NCI-H446 (cell line): Measurements from ENCODE around the gene ZIC2.

Source experiments
- DNase-seq, 2 experiments: peaks; one replicate each; lab custom pipeline; 2025; lab: John Stamatoyannopoulos, UW

The ZIC2 gene

DNA sequence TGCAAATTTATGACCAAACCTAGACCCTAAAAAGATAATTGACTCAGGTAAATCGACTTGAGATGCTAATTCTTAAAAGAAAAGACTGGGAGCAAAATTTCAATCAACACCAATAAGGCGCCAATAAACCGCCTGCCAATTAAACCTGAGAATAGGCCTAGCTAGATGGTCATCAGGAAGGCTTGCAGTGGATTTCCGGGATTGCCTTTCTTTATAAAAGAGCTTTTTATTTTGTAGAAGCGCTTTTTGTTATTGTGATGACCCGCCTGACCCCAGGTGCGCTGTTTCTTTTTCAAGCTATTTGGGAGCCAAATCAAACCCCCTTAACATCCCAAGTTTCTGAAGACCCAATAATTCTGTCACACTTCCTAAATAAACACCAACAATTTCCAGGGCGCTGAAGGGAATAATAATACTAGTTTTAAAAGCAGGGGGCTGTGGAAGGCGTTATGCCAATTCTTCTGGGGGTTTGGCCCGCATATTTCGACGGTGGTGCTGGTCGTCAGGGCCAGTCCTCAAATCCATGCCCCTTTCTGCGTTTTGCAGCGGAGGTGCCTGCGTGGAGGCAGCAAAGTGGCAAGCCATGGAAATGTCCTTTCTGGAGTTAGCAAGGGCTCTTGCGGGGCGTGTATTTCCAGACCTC is 7.2 kb upstream of the ZIC2 start:
- DNase-seq, result no peak

DNA sequence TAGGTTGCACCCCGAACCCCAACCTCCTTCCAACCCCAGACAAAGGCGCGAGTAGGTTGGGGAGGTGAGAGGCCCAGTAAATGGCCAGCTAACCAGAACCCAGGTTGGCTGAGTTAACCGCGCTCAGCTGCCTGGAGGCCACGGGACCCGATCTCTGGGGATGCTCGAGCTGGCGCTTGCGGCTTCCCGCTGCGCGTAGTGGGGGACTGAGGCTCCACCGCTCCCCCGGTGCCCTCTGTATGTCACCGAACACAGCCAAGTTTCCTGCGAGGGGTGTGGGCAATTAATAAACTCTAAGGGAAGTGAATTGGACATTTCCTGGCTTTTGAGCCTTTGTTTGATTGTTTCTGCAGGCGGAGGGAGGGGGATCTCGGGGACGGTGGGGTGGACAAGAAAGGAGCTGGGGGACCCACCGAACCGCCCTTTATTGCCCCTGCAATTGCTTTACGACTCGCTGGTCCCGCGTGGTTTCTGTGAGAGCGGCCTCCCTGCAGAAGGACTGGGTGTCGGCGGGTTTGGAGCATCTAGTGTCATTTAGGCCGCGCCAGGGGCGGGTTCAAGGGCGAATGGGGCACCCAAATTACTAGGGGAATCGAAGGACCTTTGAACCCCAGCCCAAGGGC is 6.5 kb upstream of the ZIC2 start:
- no peak for DNase-seq

- no peak for DNase-seq
Observed at GRCh38 chr13:99975626-99976025, 6.0 kb upstream of the ZIC2 start.

GRCh38 chr13:99976575-99976974 is 5.0 kb upstream of the ZIC2 start:
- DNase-seq, result peak in 1 of 2 experiments; percentile 43

- DNase-seq, result no peak
Observed at GRCh38 chr13:99977334-99977911, 4.2 kb upstream of the ZIC2 start.

DNA sequence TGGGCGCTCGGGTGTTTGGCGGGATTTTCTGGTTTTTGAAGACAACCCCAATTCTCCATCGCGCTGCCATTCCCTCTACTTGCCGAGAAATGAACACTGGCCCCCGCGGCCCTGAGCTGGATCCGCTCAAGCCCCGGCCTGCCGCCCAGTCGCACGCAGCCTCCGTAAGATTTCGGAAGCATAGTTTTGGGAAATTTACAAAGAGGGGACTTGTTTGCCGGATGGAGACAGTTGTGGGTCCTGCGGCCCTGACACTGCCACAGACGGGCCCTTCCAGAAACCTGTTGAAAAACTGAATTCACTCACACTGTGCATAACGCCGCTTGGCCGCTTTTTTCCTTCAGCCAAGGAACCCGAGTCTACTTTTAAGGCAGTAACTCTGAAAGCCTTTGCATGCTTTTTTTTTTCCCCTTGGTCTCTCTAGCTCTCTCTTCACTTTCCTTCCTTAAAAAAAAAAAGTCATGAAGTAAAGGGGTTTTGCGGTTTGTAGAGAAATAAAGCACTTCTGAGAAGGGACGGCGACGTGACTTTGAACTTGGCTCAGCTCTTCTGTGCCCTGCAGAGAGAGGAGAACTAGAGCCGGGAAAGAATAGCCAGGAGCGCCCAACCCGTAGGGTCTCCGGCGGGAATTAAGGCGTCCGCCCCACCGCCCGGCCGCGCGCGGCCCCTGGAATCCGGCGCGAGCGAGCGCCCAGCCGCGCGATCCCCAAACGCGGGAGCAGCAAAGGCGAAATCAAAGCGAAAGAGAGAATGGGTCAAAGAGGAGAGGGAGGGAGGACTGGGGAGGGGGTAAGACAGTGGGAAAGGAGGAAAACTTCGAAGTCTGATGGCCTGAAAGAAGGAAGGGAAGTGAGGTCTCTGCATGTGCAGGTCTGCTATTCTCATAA is 3.4 kb upstream of the ZIC2 start:
- DNase-seq, result no peak

DNA sequence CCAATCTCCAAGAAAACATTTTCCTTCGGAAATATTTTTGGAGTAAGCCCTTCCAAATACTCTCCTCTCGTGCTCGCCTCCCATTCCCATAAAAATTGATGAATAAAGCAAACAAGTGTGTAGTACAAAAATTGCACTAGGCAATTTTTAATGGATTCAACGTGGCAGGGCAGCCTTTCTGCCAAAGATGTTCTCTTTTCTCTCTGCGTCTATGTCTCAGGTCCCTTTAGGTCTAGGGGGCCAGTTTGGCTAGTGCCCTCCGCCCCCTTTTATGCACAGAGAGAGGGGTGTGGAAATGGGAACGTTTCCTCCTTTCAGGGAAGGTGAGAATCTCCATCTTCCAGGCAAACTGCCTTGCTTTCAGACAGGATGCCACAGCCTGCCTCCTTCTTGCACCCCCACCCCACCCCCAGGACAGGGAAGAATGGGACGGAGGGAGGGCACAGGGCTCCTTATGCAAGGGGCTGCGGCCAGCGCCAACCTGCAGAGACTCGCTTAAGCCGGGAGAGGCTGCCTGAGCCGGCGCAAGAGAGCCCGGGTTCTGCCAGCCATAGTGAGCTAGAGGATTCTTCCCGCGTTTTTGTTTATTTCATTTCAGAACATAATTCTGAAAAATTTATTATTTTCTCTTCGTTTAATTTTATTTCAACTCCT is 2.7 kb upstream of the ZIC2 start:
- DNase-seq, result peak in 1 of 2 experiments; percentile 23

GRCh38 chr13:99979453-99980200 is 2.0 kb upstream of the ZIC2 start:
- DNase-seq, result no peak

- peak; percentile 75 to 86 for DNase-seq
Observed at GRCh38 chr13:99980201-99980823, 1.3 kb upstream of the ZIC2 start.

- peak; percentile 70 to 87 for DNase-seq
Observed at GRCh38 chr13:99980824-99981734, 505 bp upstream of the ZIC2 start.

DNA sequence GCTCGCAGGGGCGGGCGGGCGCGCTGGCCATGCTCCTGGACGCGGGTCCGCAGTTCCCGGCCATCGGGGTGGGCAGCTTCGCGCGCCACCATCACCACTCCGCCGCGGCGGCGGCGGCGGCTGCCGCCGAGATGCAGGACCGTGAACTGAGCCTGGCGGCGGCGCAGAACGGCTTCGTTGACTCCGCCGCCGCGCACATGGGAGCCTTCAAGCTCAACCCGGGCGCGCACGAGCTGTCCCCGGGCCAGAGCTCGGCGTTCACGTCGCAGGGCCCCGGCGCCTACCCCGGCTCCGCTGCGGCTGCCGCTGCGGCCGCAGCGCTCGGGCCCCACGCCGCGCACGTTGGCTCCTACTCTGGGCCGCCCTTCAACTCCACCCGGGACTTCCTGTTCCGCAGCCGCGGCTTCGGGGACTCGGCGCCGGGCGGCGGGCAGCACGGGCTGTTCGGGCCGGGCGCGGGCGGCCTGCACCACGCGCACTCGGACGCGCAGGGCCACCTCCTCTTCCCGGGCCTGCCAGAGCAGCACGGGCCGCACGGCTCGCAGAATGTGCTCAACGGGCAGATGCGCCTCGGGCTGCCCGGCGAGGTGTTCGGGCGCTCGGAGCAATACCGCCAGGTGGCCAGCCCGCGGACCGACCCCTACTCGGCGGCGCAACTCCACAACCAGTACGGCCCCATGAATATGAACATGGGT is 599 bp downstream of the ZIC2 start:
- no peak for DNase-seq

DNA sequence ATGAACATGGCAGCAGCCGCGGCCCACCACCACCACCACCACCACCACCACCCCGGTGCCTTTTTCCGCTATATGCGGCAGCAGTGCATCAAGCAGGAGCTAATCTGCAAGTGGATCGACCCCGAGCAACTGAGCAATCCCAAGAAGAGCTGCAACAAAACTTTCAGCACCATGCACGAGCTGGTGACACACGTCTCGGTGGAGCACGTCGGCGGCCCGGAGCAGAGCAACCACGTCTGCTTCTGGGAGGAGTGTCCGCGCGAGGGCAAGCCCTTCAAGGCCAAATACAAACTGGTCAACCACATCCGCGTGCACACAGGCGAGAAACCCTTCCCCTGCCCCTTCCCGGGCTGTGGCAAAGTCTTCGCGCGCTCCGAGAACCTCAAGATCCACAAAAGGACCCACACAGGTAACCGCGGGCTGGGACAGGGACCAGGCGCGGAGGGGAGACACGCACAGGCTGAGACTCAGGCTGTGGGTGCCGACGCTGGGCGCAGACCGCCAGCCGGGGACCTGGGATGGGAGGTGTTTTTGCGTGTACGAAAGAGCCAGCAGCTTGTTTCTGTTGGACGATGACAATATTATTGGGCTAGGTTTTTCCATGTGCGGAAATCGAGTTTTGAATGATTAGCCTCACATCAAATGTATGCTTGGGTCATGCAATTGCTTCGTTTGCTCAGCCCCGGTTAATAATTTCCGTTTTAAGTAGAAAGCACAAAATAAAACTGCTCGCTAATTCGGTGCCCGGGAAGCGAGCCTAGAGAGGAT is 1.3 kb downstream of the ZIC2 start:
- no peak for DNase-seq

DNA sequence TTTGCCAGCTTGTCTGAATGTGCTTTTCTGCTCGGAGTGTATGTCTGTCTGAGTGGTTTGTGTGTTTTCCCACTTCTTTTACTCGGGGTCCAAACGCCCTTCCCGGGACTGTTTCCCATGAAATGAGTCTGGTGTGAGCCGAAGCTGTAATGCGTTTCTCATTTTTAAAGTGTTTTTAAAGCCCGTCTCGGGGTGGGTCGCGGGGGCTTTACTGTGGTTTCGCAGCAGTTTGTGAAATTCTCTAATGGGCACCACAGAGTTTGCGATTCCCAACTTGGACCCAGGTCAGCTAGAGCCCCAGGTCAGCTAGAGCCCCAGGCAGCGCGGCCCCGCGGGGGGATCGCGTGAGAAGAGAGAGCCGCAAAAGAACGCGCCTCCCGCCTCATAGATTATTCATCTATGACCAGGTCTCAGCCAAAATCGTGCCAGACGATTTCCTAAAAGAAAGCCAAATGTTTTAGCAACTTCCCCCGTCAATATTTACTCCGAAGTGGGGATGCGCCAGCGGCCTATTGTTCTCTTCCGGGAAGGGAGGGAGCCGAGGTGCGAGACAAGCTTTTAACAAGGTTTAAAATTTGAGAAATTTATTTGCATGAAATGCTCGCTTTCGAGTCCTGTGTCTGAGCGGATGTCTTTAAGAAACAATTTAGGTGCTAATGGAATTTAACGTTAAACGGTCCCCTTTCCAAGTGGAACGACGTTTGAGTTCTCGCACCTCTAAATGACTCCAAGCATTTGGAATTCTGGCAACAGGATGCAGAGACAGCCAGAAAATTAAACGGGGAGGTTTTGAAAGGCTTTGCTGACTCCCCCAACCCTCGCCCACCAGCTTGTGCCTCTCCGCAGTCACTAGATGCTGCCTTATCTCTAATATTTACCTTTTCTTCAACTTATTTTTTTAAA is 2.2 kb downstream of the ZIC2 start:
- peak in 1 of 2 experiments; percentile 29 for DNase-seq

GRCh38 chr13:99984461-99985240 is 3.1 kb downstream of the ZIC2 start:
- DNase-seq, result peak in 1 of 2 experiments; percentile 34

- peak in 1 of 2 experiments; percentile 25 for DNase-seq
Observed at GRCh38 chr13:99985241-99985874, 3.8 kb downstream of the ZIC2 start.
